ENCODE measurements around the gene ST6GALNAC5.

Gene ST6GALNAC5

DNA sequence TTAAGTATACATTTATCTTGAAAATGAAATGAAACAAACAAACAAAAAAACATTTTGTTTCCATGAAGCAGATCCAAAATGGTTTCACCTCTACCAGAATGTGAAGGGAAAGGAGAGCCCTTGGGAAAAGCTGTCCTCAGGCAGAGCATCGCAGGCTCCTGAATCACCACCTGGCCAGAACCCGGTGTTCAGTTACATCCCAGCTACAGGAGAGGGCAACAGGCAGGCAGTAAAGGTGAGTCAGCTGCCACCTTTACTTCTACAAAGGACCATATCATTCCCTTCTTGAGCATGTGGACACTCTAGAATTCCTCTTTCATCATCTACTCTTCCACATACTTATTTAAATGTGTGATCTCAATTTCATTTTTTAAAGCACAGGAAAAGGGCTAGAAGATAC is 200.7 kb downstream of the ST6GALNAC5 start:
- no peaks in the 10 kb centered on the region for H3K4me1 ChIP-seq (ENCODE audit: control insufficient read depth, insufficient read depth, low read length)
- no peaks in the 10 kb centered on the region for H3K9me3 ChIP-seq (ENCODE audit: control insufficient read depth in 2 of 2, low read length in 2 of 2)
- no peak overlapping the region for H3K9ac ChIP-seq (ENCODE audit: low read length in 2 of 2)
- H3K4me3 ChIP-seq (ENCODE audit: low read length in 2 of 2): no peak overlapping the region
- no peaks in the 10 kb centered on the region for H3K27me3 ChIP-seq (ENCODE audit: control insufficient read depth in 1 of 2, insufficient read depth in 2 of 2, low read length in 2 of 2)
- H3K36me3 ChIP-seq (ENCODE audit: control insufficient read depth in 2 of 2, insufficient read depth in 2 of 2, low read length in 2 of 2): peaks cover 0 to 3% of the 10 kb centered on the region in 2 donors
- no peak overlapping the region for H3K27ac ChIP-seq (ENCODE audit: low read length)

DNA sequence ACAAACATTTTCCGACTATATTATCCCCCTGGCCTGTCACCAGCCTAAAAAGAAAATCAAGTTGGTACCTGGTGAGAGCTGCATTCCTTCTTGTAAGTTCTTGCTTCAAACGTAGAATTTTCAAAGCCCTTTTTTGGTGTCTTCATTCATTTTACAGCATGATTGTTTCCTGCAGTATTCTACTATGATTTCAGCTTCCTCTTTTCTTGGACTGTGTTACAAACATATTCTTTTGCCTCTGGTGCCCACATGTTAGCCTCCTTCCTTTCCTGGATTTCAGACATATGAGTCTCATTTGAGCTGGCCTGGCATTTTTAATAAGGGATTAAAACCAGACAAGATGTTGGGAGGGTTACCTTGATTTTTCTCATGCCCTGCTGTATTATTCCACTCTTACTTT is 209.5 kb downstream of the ST6GALNAC5 start:
- Histone ChIP-seq H3K4me3 (ENCODE audit: low read length in 2 of 2) (no peak overlapping the region), H3K9me3 (ENCODE audit: control insufficient read depth in 2 of 2, low read length in 2 of 2) (no peaks in the 10 kb centered on the region), H3K27ac (ENCODE audit: low read length) (no peak overlapping the region), H3K9ac (ENCODE audit: low read length in 2 of 2) (no peak overlapping the region), H3K36me3 (ENCODE audit: control insufficient read depth in 2 of 2, insufficient read depth in 2 of 2, low read length in 2 of 2) (no peaks in the 10 kb centered on the region), H3K4me1 (ENCODE audit: control insufficient read depth, insufficient read depth, low read length) (no peaks in the 10 kb centered on the region), H3K27me3 (ENCODE audit: control insufficient read depth in 1 of 2, insufficient read depth in 2 of 2, low read length in 2 of 2) (no peaks in the 10 kb centered on the region)

DNA sequence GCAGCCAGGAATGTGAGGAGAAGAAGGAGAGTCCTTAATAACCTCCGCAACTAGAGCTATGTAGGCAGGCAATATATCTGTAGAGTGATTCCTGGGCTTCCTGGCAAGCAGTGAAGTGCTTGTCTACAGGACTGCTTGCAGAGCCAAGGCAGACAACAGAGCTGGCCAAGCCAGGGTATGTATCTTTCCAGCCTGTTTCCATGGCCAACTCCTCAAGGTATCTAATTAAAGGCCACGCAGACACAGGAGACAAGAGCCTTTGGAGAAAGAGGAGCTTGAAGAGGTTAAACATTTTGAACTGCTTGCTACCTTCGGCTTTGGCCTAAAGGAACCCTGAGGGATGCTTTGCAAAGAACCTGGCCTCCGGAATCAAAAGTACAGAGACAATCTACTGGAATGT is 214.6 kb downstream of the ST6GALNAC5 start:
- peaks cover 2 to 4% of the 10 kb centered on the region in 2 donors for H3K36me3 ChIP-seq (ENCODE audit: control insufficient read depth in 2 of 2, insufficient read depth in 2 of 2, low read length in 2 of 2)
- H3K9me3 ChIP-seq (ENCODE audit: control insufficient read depth in 2 of 2, low read length in 2 of 2): no peaks in the 10 kb centered on the region
- H3K27ac ChIP-seq (ENCODE audit: low read length): no peak overlapping the region

DNA sequence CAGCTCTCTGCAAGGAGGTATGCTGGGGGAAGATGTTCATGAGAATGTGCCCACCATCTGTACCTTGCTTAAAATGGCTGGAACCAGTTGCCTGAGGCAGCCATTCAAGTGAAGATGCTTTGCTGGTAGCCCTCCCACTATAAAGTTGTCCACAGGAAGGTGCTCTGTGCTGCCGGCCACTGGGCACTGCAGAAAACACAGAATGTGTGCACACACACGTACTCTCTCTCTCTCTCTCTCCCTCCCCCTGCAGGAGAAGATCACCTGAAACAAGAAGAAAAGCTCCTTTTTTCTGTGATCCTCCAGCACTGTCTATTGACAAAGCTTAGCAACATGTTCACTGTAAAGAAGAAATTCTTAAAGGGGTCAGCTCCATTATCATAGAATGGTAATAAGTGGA is 217.2 kb downstream of the ST6GALNAC5 start:
- Histone ChIP-seq H3K4me3 (ENCODE audit: low read length in 2 of 2) (no peak overlapping the region), H3K4me1 (ENCODE audit: control insufficient read depth, insufficient read depth, low read length) (no peaks in the 10 kb centered on the region), H3K9ac (ENCODE audit: low read length in 2 of 2) (no peak overlapping the region), H3K27ac (ENCODE audit: low read length) (no peak overlapping the region), H3K9me3 (ENCODE audit: control insufficient read depth in 2 of 2, low read length in 2 of 2) (no peaks in the 10 kb centered on the region), H3K36me3 (ENCODE audit: control insufficient read depth in 2 of 2, insufficient read depth in 2 of 2, low read length in 2 of 2) (peaks cover 2 to 4% of the 10 kb centered on the region in 2 donors), H3K27me3 (ENCODE audit: control insufficient read depth in 1 of 2, insufficient read depth in 2 of 2, low read length in 2 of 2) (no peaks in the 10 kb centered on the region)

More for the DNA sequence above, 214.6 kb downstream of the ST6GALNAC5 start:
- Histone ChIP-seq H3K27me3 (ENCODE audit: control insufficient read depth in 1 of 2, insufficient read depth in 2 of 2, low read length in 2 of 2) (no peaks in the 10 kb centered on the region), H3K4me3 (ENCODE audit: low read length in 2 of 2) (no peak overlapping the region), H3K4me1 (ENCODE audit: control insufficient read depth, insufficient read depth, low read length) (no peaks in the 10 kb centered on the region), H3K9ac (ENCODE audit: low read length in 2 of 2) (no peak overlapping the region)

DNA sequence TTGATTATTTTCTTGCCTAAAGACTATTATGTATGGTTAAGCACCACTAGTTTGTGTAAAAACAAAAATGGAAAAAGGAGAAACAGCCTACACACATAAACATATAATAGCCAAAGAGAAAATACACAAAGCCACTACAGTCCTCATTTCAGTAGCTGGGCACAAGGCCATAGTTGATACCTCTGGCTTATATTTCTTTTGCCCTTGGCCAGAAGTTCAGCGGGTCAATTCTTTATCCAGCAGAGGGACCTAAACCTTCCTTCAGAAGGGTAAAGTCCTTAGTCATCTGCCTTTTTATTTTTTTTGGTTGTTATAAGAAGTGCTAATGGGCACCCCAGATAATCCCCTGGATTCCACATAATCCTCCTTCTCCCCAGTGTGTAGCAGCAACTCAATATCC is 217.8 kb downstream of the ST6GALNAC5 start:
- H3K4me1 ChIP-seq (ENCODE audit: control insufficient read depth, insufficient read depth, low read length): no peaks in the 10 kb centered on the region
- no peak overlapping the region for H3K9ac ChIP-seq (ENCODE audit: low read length in 2 of 2)
- peaks cover 2 to 4% of the 10 kb centered on the region in 2 donors for H3K36me3 ChIP-seq (ENCODE audit: control insufficient read depth in 2 of 2, insufficient read depth in 2 of 2, low read length in 2 of 2)
- no peaks in the 10 kb centered on the region for H3K9me3 ChIP-seq (ENCODE audit: control insufficient read depth in 2 of 2, low read length in 2 of 2)
- H3K27ac ChIP-seq (ENCODE audit: low read length): no peak overlapping the region
- no peaks in the 10 kb centered on the region for H3K27me3 ChIP-seq (ENCODE audit: control insufficient read depth in 1 of 2, insufficient read depth in 2 of 2, low read length in 2 of 2)
- H3K4me3 ChIP-seq (ENCODE audit: low read length in 2 of 2): no peak overlapping the region

DNA sequence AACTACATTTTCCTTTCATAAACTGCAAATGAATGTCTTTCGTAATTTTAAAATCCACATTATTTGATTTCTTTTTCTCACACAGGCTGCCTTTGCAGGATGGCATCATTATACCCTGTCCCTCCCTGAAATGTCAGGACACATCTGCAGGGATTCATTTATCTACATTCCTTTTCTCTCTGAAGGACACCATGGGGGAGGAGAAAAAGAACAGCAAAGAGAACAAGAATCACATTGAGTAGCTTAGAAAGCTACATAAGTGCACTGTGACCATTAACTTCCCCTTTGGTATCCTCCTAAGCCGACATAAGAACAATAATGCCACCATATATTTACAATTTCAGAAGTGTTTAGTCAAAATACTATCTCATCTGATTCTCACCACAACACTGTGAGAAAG is 222.5 kb downstream of the ST6GALNAC5 start:
- Histone ChIP-seq H3K27ac (ENCODE audit: low read length) (no peak overlapping the region), H3K9ac (ENCODE audit: low read length in 2 of 2) (no peak overlapping the region), H3K27me3 (ENCODE audit: control insufficient read depth in 1 of 2, insufficient read depth in 2 of 2, low read length in 2 of 2) (no peaks in the 10 kb centered on the region), H3K9me3 (ENCODE audit: control insufficient read depth in 2 of 2, low read length in 2 of 2) (no peaks in the 10 kb centered on the region), H3K4me1 (ENCODE audit: control insufficient read depth, insufficient read depth, low read length) (no peaks in the 10 kb centered on the region), H3K4me3 (ENCODE audit: low read length in 2 of 2) (no peak overlapping the region), H3K36me3 (ENCODE audit: control insufficient read depth in 2 of 2, insufficient read depth in 2 of 2, low read length in 2 of 2) (no peaks in the 10 kb centered on the region)

DNA sequence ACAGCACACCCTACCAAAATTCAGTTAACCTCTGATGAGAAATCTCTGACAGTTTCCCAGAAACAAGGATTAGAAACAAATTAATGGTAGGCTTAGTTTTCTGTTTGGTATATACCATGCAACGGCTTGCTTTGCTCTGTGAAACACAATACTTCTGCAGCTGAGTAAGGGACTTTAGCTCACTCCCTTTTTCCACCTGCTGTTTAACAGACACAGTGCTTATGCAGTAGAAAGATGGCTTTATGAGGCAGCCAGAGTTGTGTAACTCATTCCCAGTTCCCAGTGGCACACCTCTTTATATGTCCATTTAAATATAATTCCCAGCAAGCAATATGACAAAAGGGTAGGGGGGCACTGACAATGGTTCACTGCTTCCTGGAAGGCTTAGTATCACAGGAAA is 228.0 kb downstream of the ST6GALNAC5 start:
- Histone ChIP-seq H3K27ac (ENCODE audit: low read length) (no peak overlapping the region), H3K9me3 (ENCODE audit: control insufficient read depth in 2 of 2, low read length in 2 of 2) (no peaks in the 10 kb centered on the region), H3K36me3 (ENCODE audit: control insufficient read depth in 2 of 2, insufficient read depth in 2 of 2, low read length in 2 of 2) (no peaks in the 10 kb centered on the region), H3K4me1 (ENCODE audit: control insufficient read depth, insufficient read depth, low read length) (no peaks in the 10 kb centered on the region), H3K27me3 (ENCODE audit: control insufficient read depth in 1 of 2, insufficient read depth in 2 of 2, low read length in 2 of 2) (no peaks in the 10 kb centered on the region), H3K9ac (ENCODE audit: low read length in 2 of 2) (no peak overlapping the region), H3K4me3 (ENCODE audit: low read length in 2 of 2) (no peak overlapping the region)

DNA sequence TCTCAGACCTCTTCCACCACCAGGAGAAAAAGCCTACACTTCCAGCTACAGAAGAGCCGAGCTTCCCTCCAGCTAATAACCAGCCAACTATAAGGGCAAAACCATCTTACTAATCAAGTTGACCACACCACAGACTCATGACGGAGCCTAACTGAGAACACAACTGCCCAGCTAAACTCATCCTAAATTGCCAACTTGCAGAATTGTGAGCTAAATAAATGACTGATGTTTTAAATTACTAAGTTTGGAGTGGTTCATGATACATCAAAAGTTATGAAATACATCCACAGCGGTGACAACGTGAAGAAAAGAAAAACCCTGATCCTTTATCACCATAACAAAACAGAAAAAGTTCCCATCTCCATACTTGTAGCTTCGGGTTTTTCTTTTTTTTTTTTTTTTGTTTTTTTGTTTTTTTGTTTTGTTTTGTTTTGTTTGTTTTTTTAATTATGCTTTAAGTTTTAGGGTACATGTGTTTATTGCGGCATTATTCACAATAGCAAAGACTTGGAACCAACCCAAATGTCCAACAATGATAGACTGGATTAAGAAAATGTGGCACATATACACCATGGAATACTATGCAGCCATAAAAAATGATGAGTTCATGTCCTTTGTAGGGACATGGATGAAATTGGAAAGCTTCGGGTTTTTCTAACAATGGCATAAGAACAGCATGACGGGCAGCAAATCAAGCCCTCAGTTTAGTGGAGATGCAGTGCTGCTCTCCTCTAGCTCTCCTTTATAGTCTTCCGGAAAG is 229.4 kb downstream of the ST6GALNAC5 start:
- H3K27ac ChIP-seq (ENCODE audit: low read length): no peak overlapping the region
- H3K9me3 ChIP-seq (ENCODE audit: control insufficient read depth in 2 of 2, low read length in 2 of 2): no peaks in the 10 kb centered on the region
- H3K4me1 ChIP-seq (ENCODE audit: control insufficient read depth, insufficient read depth, low read length): no peaks in the 10 kb centered on the region
- H3K27me3 ChIP-seq (ENCODE audit: control insufficient read depth in 1 of 2, insufficient read depth in 2 of 2, low read length in 2 of 2): no peaks in the 10 kb centered on the region
- no peak overlapping the region for H3K4me3 ChIP-seq (ENCODE audit: low read length in 2 of 2)
- H3K9ac ChIP-seq (ENCODE audit: low read length in 2 of 2): no peak overlapping the region
- no peaks in the 10 kb centered on the region for H3K36me3 ChIP-seq (ENCODE audit: control insufficient read depth in 2 of 2, insufficient read depth in 2 of 2, low read length in 2 of 2)

DNA sequence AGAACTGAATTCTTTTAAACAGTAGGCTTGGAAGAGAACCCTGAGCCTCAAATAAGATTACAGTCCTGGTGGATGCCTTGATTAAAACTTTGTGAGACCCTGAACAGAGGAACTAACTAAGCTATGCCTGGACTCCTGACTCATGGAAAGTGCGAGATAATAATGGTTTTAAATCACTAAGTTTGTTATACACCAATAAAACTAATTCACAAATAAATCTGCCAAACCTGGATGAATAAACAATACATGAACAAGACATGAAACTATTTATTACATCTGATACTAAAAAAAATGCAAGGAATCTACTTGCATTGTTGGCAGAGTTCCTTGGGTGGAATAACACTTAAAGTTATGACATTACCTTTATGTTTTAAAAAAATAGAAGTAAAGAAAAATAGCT is 233.6 kb downstream of the ST6GALNAC5 start:
- H3K27me3 ChIP-seq (ENCODE audit: control insufficient read depth in 1 of 2, insufficient read depth in 2 of 2, low read length in 2 of 2): no peaks in the 10 kb centered on the region
- H3K4me3 ChIP-seq (ENCODE audit: low read length in 2 of 2): no peak overlapping the region
- H3K4me1 ChIP-seq (ENCODE audit: control insufficient read depth, insufficient read depth, low read length): no peaks in the 10 kb centered on the region
- no peak overlapping the region for H3K9ac ChIP-seq (ENCODE audit: low read length in 2 of 2)
- H3K9me3 ChIP-seq (ENCODE audit: control insufficient read depth in 2 of 2, low read length in 2 of 2): no peaks in the 10 kb centered on the region
- no peaks in the 10 kb centered on the region for H3K36me3 ChIP-seq (ENCODE audit: control insufficient read depth in 2 of 2, insufficient read depth in 2 of 2, low read length in 2 of 2)
- H3K27ac ChIP-seq (ENCODE audit: low read length): no peak overlapping the region

DNA sequence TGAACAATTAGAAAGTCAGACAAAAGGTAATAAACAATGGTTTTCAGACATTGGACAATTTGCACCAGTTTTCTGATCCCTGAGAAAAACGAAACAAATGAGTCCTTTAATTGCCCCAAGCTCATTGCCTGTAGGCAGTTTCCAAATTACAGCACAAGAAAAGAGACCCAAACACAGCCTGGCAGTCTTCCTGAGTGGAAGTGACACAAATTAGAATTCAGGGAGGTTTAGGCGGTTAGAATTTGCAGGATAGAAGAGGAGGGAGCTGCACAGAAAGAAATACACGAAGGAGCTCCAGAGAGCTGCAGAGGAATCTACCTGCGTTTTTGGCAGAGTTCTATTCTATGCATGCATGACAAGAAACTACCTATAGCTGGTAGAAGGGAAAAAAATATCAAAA is 236.2 kb downstream of the ST6GALNAC5 start:
- Histone ChIP-seq H3K27ac (ENCODE audit: low read length) (no peak overlapping the region), H3K4me3 (ENCODE audit: low read length in 2 of 2) (no peak overlapping the region), H3K9me3 (ENCODE audit: control insufficient read depth in 2 of 2, low read length in 2 of 2) (no peaks in the 10 kb centered on the region), H3K9ac (ENCODE audit: low read length in 2 of 2) (no peak overlapping the region), H3K27me3 (ENCODE audit: control insufficient read depth in 1 of 2, insufficient read depth in 2 of 2, low read length in 2 of 2) (no peaks in the 10 kb centered on the region), H3K4me1 (ENCODE audit: control insufficient read depth, insufficient read depth, low read length) (no peaks in the 10 kb centered on the region), H3K36me3 (ENCODE audit: control insufficient read depth in 2 of 2, insufficient read depth in 2 of 2, low read length in 2 of 2) (no peaks in the 10 kb centered on the region)

DNA sequence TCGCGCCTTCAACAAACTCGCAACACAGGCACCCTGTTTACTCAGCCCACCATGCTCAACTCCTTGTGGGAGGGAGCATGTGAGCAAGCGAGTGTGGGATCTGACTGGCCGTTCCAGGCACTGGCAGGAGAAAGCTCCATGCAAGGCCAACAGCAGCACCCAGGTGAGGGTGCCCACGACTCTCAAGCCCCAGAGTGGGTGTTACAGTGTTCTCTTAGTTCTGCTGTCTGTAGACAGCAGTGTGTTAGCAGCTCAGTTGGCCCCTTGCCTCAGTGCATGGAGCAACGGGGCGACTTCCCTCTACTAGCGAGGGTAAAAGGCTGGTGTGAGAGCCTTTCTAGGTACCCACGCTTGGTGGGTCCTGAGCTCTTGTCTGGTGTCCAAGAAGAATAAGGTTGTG is 237.4 kb downstream of the ST6GALNAC5 start:
- Histone ChIP-seq H3K4me3 (ENCODE audit: low read length in 2 of 2) (no peak overlapping the region), H3K9ac (ENCODE audit: low read length in 2 of 2) (no peak overlapping the region), H3K4me1 (ENCODE audit: control insufficient read depth, insufficient read depth, low read length) (no peaks in the 10 kb centered on the region), H3K9me3 (ENCODE audit: control insufficient read depth in 2 of 2, low read length in 2 of 2) (no peaks in the 10 kb centered on the region), H3K27ac (ENCODE audit: low read length) (no peak overlapping the region), H3K36me3 (ENCODE audit: control insufficient read depth in 2 of 2, insufficient read depth in 2 of 2, low read length in 2 of 2) (no peaks in the 10 kb centered on the region), H3K27me3 (ENCODE audit: control insufficient read depth in 1 of 2, insufficient read depth in 2 of 2, low read length in 2 of 2) (no peaks in the 10 kb centered on the region)
